CD14-positive monocyte (primary cell): ENCODE data around the gene PIH1D1. TPM values are rescaled to one million over a fixed set of nuclear protein-coding genes. Genes with fewer than 3 reads are reported as not detected.

Source experiments
- DNase-seq, 3 donors: peaks; one replicate each; pipeline ENCODE4 v3.0.0-alpha.2; 2011 to 2022
- H2AFZ ChIP-seq: 2 replicates; pipeline ENCODE4 v1.6.0; 2012; ENCODE audit warnings: mild to moderate bottlenecking, low read depth, low read length, inconsistent platforms; ENCODE audit not compliant: insufficient read depth, poor library complexity, severe bottlenecking
- H3K27ac ChIP-seq, 2 donors: 1 replicate in 1 of 2; 2 replicates in 1 of 2; pipeline ENCODE4 v1.5.1; 2012 to 2013; ENCODE audit warnings: low read length in 2 of 2, control low read depth in 1 of 2, inconsistent platforms in 1 of 2, low read depth in 1 of 2, mild to moderate bottlenecking in 1 of 2
- H3K27me3 ChIP-seq, 2 donors: one replicate each; pipeline versions ENCODE4 v1.6.0 to v1.6.1; 2011 to 2013; ENCODE audit warnings: low read length in 2 of 2; ENCODE audit not compliant: control insufficient read depth in 2 of 2, insufficient read depth in 2 of 2
- H3K36me3 ChIP-seq, 2 donors: replicated peaks in 1 of 2; 1 replicate in 1 of 2; 2 replicates in 1 of 2; pipeline versions ENCODE4 v1.5.1 to v1.6.1; 2012 to 2013; ENCODE audit warnings: low read length in 2 of 2, control low read depth in 1 of 2, inconsistent platforms in 1 of 2, mild to moderate bottlenecking in 1 of 2; ENCODE audit not compliant: insufficient read depth in 2 of 2, control insufficient read depth in 1 of 2
- H3K4me1 ChIP-seq, 2 donors: 1 replicate in 1 of 2; 2 replicates in 1 of 2; pipeline versions ENCODE4 v1.5.1 to v1.6.1; 2012 to 2013; ENCODE audit warnings: low read length in 2 of 2, control low read depth in 1 of 2, inconsistent platforms in 1 of 2, mild to moderate bottlenecking in 1 of 2, moderate library complexity in 1 of 2; ENCODE audit not compliant: insufficient read depth in 2 of 2, control insufficient read depth in 1 of 2
- H3K4me2 ChIP-seq: replicated peaks from 2 replicates; pipeline ENCODE3; 2012; ENCODE audit warnings: low read length, moderate library complexity, mild to moderate bottlenecking; ENCODE audit not compliant: poor library complexity, severe bottlenecking; ENCODE audit errors: extremely low read depth
- H3K4me3 ChIP-seq, 3 experiments: fragments of 200-600 bp in 1 of 3; sonication (generic) in 1 of 3; replicated peaks in 1 of 3; 1 replicate in 2 of 3; 2 replicates in 1 of 3; pipeline ENCODE4 v1.5.1; 2011 to 2013; ENCODE audit warnings: low read length in 3 of 3, mild to moderate bottlenecking in 3 of 3, control low read depth in 2 of 3, low read depth in 2 of 3, inconsistent platforms in 1 of 3, moderate library complexity in 1 of 3
- H3K79me2 ChIP-seq: 2 replicates; pipeline ENCODE4 v1.6.0; 2012; ENCODE audit warnings: mild to moderate bottlenecking, control low read depth, inconsistent platforms, low read length, moderate library complexity; ENCODE audit not compliant: insufficient read depth
- H3K9ac ChIP-seq: 2 replicates; pipeline ENCODE4 v1.6.0; 2017; ENCODE audit warnings: low read length, mild to moderate bottlenecking; ENCODE audit not compliant: insufficient read depth, poor library complexity, severe bottlenecking
- H3K9me3 ChIP-seq, 2 donors: replicated peaks in 1 of 2; 1 replicate in 1 of 2; 2 replicates in 1 of 2; pipeline versions ENCODE4 v1.5.1 to v1.6.1; 2012 to 2013; ENCODE audit warnings: low read length in 2 of 2, control low read depth in 1 of 2; ENCODE audit not compliant: control insufficient read depth in 1 of 2, insufficient read depth in 1 of 2
- H4K20me1 ChIP-seq: 2 replicates; pipeline ENCODE4 v1.6.0; 2012; ENCODE audit warnings: mild to moderate bottlenecking, low read length, control low read depth, moderate library complexity; ENCODE audit not compliant: insufficient read depth
- H3K27ac Mint-ChIP-seq, 7 donors: one replicate each; pipeline ENCODE4 v1.8.0; 2020; ENCODE audit warnings: mild to moderate bottlenecking in 7 of 7, mixed read lengths in 7 of 7, moderate library complexity in 6 of 7, inconsistent platforms in 2 of 7
- H3K27me3 Mint-ChIP-seq, 3 donors: one replicate each; pipeline ENCODE4 v1.8.0; 2021 to 2022; ENCODE audit warnings: low read depth in 3 of 3, mild to moderate bottlenecking in 3 of 3, mixed read lengths in 3 of 3, moderate library complexity in 3 of 3, inconsistent platforms in 1 of 3
- H3K36me3 Mint-ChIP-seq, 2 donors: one replicate each; pipeline ENCODE4 v1.8.0; 2020; ENCODE audit warnings: mixed read lengths in 2 of 2, inconsistent platforms in 1 of 2, mild to moderate bottlenecking in 1 of 2
- H3K4me1 Mint-ChIP-seq: one replicate; pipeline ENCODE4 v1.8.0; 2020; ENCODE audit warnings: mild to moderate bottlenecking, mixed read lengths
- H3K4me3 Mint-ChIP-seq, 2 donors: one replicate each; pipeline ENCODE4 v1.8.0; 2020; ENCODE audit warnings: mild to moderate bottlenecking in 2 of 2, mixed read lengths in 2 of 2, moderate library complexity in 1 of 2
- H3K9me3 Mint-ChIP-seq, 7 donors: one replicate each; pipeline ENCODE4 v1.8.0; 2020 to 2022; ENCODE audit warnings: mixed read lengths in 7 of 7, mild to moderate bottlenecking in 6 of 7, moderate library complexity in 6 of 7, inconsistent platforms in 2 of 7
- CTCF ChIP-seq: fragments of 200-600 bp; IDR thresholded peaks from one replicate; pipeline ENCODE4 v1.8.0; 2022; ENCODE audit warnings: antibody characterized with exemption, mild to moderate bottlenecking
- WGBS: methylation state at CpG from one replicate; pipeline ENCODE4 v1.1.5; 2013; ENCODE audit warnings: missing lambda C conversion rate; ENCODE audit not compliant: insufficient coverage; 5-methylcytosine and 5-hydroxymethylcytosine counted together
- intact Hi-C, 2 donors: fragments of 100-400 bp; cut with micrococcal nuclease; formaldehyde crosslinking; loops; one replicate each; pipeline versions ENCODE4 v1.15.0 to v1.15.1; 2023
- polyA plus RNA-seq, 3 donors: library from polyadenylated mRNA; depleted of rRNA in 1 of 3; unstranded in 2 of 3; stranded (reverse) in 1 of 3; fragments of 300-500 nt in 2 of 3; fragments of >200 nt in 1 of 3; fragmentation: Illumina TruSeq in 2 of 3; gene quantifications; 1 replicate in 2 of 3; 2 replicates in 1 of 3; pipeline ENCODE4 v1.2.3, GENCODE V29; 2012 to 2021

Gene PIH1D1
- polyA plus RNA-seq, 3 donors: 62.3 to 102 (median 83.9) TPM

- H3K36me3 ChIP-seq: peaks cover 38 to 43% of the 10 kb centered on the region in 2 donors
Observed at GRCh38 chr19:49488863-49489537, 37.4 kb upstream of the PIH1D1 start.

More at GRCh38 chr19:49488863-49489537, 37.4 kb upstream of the PIH1D1 start:
- no peak overlapping the region for H2AFZ ChIP-seq
- H3K4me3 ChIP-seq: peak overlapping the region; percentile 79 to 95 (median 82)
- peaks cover 50% of the 10 kb centered on the region for H4K20me1 ChIP-seq
- Mint-ChIP-seq H3K27ac (peak overlapping the region; percentile 80 to 97 (median 93)), H3K27me3 (peaks cover 0 to 3% (median 1%) of the 10 kb centered on the region in 3 donors), H3K4me1 (peaks cover 23% of the 10 kb centered on the region), H3K36me3 (peaks cover 38 to 39% of the 10 kb centered on the region in 2 donors), H3K4me3 (peak overlapping the region; percentile 98), H3K9me3 (peaks cover 0 to 3% (median 0%) of the 10 kb centered on the region in 7 donors)
- H3K4me1 ChIP-seq: peaks cover 17 to 19% of the 10 kb centered on the region in 2 donors
- H3K79me2 ChIP-seq: peaks cover 30% of the 10 kb centered on the region
- 0% methylated on average over 4 of the region's 15 CpGs for WGBS
- H3K27me3 ChIP-seq: no peaks in the 10 kb centered on the region
- peak overlapping the region; percentile 82 for H3K9ac ChIP-seq
- TF ChIP-seq CTCF: no peak
- intact Hi-C loops: loop anchor here in 1 of 2 donors (5.0 kb wide), 1 partner anchor 37 kb away; the partner anchor contains the start of genes ALDH16A1 and PIH1D1
- peak overlapping the region; percentile 99 for H3K4me2 ChIP-seq
- H3K27ac ChIP-seq: peak overlapping the region; percentile 36 to 89
- DNase-seq: no peak
- no peaks in the 10 kb centered on the region for H3K9me3 ChIP-seq
